GM10266 (cell line): ENCODE measurements around the gene CEP20.

Experiments
- DNase-seq: peaks from one replicate; pipeline ENCODE4 v3.0.0; 2012; ENCODE audit errors: extremely low spot score
- CTCF ChIP-seq: IDR thresholded peaks from 2 replicates; pipeline ENCODE4 v1.5.1; 2012; ENCODE audit warnings: mild to moderate bottlenecking, low read depth; ENCODE audit not compliant: control insufficient read depth, insufficient read depth; ENCODE audit errors: missing control alignments

The CEP20 gene

GRCh38 chr16:15897834-15898254 lies 9.4 kb upstream of the CEP20 start:
- no peak for TF ChIP-seq CTCF
- peak; percentile 67 for DNase-seq

- TF ChIP-seq CTCF, result no peak
- no peak for DNase-seq
Observed at GRCh38 chr16:15897121-15897780, 8.8 kb upstream of the CEP20 start.

GRCh38 chr16:15894571-15895374 lies 6.4 kb upstream of the CEP20 start:
- no peak for TF ChIP-seq CTCF
- no peak for DNase-seq

- DNase-seq, result no peak
- TF ChIP-seq CTCF, result no peak
Observed at GRCh38 chr16:15891508-15891907, 3.1 kb upstream of the CEP20 start.

- no peak for DNase-seq
- no peak for TF ChIP-seq CTCF
Observed at GRCh38 chr16:15887283-15887682, 1.1 kb downstream of the CEP20 start.

- no peak for DNase-seq
- no peak for TF ChIP-seq CTCF
Observed at GRCh38 chr16:15886078-15886477, 2.3 kb downstream of the CEP20 start.

GRCh38 chr16:15885560-15886001 lies 2.8 kb downstream of the CEP20 start:
- no peak for DNase-seq
- no peak for TF ChIP-seq CTCF
